Stimulated activated CD4-positive, alpha-beta T cell treated with anti-CD3 and anti-CD28 coated beads, Interleukin-1b, Interleukin-23, amount 100 ng/mL, for 24 hours (primary cell): ENCODE data around the gene TRIM13.
"Not testable (repeated sequence)": the region's sequence is repeated elsewhere in the genome, so short reads cannot be mapped to it uniquely, and the experiment has no call there.

ENCODE experiments used
- DNase-seq, 4 experiments: peaks; one replicate each; pipeline ENCODE4 v3.0.0-alpha.2; 2020; ENCODE audit warnings: low read depth in 4 of 4, low spot score in 1 of 4

TRIM13 gene

GRCh38 chr13:50055454-50055853 lies 58.6 kb downstream of the TRIM13 start:
- no peak for DNase-seq

GRCh38 chr13:50060718-50061117 lies 63.9 kb downstream of the TRIM13 start:
- DNase-seq: no peak

GRCh38 chr13:50062336-50062735 lies 65.5 kb downstream of the TRIM13 start:
- not testable (repeated sequence) for DNase-seq

GRCh38 chr13:50065712-50066111 lies 68.9 kb downstream of the TRIM13 start:
- no peak for DNase-seq
